Pons (tissue), 1 donor: ENCODE data around the gene IQCC.

Experiments
- DNase-seq: peaks from one replicate; pipeline ENCODE4 v3.0.0-alpha.2; 2016; ENCODE audit warnings: low spot score

Gene IQCC

GRCh38 chr1:32224285-32224684 is 18.8 kb downstream of the IQCC start:
- no peak for DNase-seq

- DNase-seq: no peak
Observed at GRCh38 chr1:32228771-32229170, 23.3 kb downstream of the IQCC start.

GRCh38 chr1:32231843-32232432 is 26.5 kb downstream of the IQCC start:
- DNase-seq: no peak

- DNase-seq: no peak
Observed at GRCh38 chr1:32232558-32233304, 27.3 kb downstream of the IQCC start.

GRCh38 chr1:32234792-32235191 is 29.3 kb downstream of the IQCC start:
- no peak for DNase-seq

GRCh38 chr1:32239337-32239736 is 33.9 kb downstream of the IQCC start:
- peak; percentile 22 for DNase-seq

GRCh38 chr1:32239790-32240139 is 34.3 kb downstream of the IQCC start:
- no peak for DNase-seq

GRCh38 chr1:32240140-32240951 is 34.9 kb downstream of the IQCC start:
- DNase-seq: peak; percentile 50

GRCh38 chr1:32241001-32241763 is 35.7 kb downstream of the IQCC start:
- DNase-seq: peak; percentile 49

- DNase-seq: peak; percentile 73
Observed at GRCh38 chr1:32242341-32242851, 36.9 kb downstream of the IQCC start.

GRCh38 chr1:32246888-32247273 is 41.4 kb downstream of the IQCC start, which contains the start of gene FAM167B:
Gene FAM167B, plus strand, starts transcription at chr1:32247222. Its CDS starts 200 bp downstream, at chr1:32247422.
- no peak for DNase-seq

GRCh38 chr1:32247452-32247851 is 42.0 kb downstream of the IQCC start:
- no peak for DNase-seq

GRCh38 chr1:32247983-32248889 is 42.8 kb downstream of the IQCC start:
- DNase-seq: no peak

GRCh38 chr1:32249831-32250525 is 44.5 kb downstream of the IQCC start:
- DNase-seq: no peak

- DNase-seq: no peak
Observed at GRCh38 chr1:32250893-32251716, 45.6 kb downstream of the IQCC start, which contains the start of gene LCK. Gene LCK, plus strand, starts transcription at chr1:32251265. Its CDS starts 23,065 bp downstream, at chr1:32274330.

- DNase-seq: no peak
Observed at GRCh38 chr1:32255072-32256071, 49.9 kb downstream of the IQCC start.

GRCh38 chr1:32256473-32257226 is 51.2 kb downstream of the IQCC start:
- no peak for DNase-seq
